ENCODE data around the gene AMN1. TPM values are rescaled to one million over a fixed set of nuclear protein-coding genes. Genes with fewer than 3 reads are reported as not detected.
"Not testable (repeated sequence)": the region's sequence is repeated elsewhere in the genome, so short reads cannot be mapped to it uniquely, and the experiment has no call there.

Gene AMN1
- total RNA-seq, 2 donors from 2014 or later, result 2.9 to 3.6 TPM

- Mint-ChIP-seq H3K4me1 (ENCODE audit: low read depth in 2 of 2) (peaks cover 45 to 50% of the 10 kb centered on the region in 2 donors), H3K27me3 (no peaks in the 10 kb centered on the region), H3K9me3 (no peaks in the 10 kb centered on the region), H3K4me3 (peak overlapping the region; percentile 74), H3K36me3 (peaks cover 8% of the 10 kb centered on the region), H3K27ac (peak overlapping the region; percentile 80 to 85)
- ATAC-seq (peak; percentile 98), DNase-seq (ENCODE audit: low spot score) (peak; percentile 91)
Measured at GRCh38 chr12:31749024-31749704, 20.3 kb upstream of the AMN1 start.

- DNase-seq (ENCODE audit: low spot score) (no peak), ATAC-seq (no peak)
- Mint-ChIP-seq H3K36me3 (peaks cover 4% of the 10 kb centered on the region), H3K27ac (peak overlapping the region; percentile 74 to 85), H3K4me3 (no peak overlapping the region), H3K4me1 (ENCODE audit: low read depth in 2 of 2) (peaks cover 39 to 48% of the 10 kb centered on the region in 2 donors), H3K9me3 (no peaks in the 10 kb centered on the region), H3K27me3 (no peaks in the 10 kb centered on the region)
Measured at GRCh38 chr12:31745242-31745641, 16.4 kb upstream of the AMN1 start.

- H3K27ac Mint-ChIP-seq, result peak overlapping the region in 1 of 2 donors; percentile 12
- H3K4me3 Mint-ChIP-seq; ATAC-seq; H3K36me3 Mint-ChIP-seq; H3K9me3 Mint-ChIP-seq; H3K27me3 Mint-ChIP-seq; DNase-seq (ENCODE audit: low spot score): not testable (repeated sequence)
- H3K4me1 Mint-ChIP-seq (ENCODE audit: low read depth in 2 of 2), result peaks cover 33 to 44% of the 10 kb centered on the region in 2 donors
Measured at GRCh38 chr12:31744363-31744762, 15.5 kb upstream of the AMN1 start.

GRCh38 chr12:31742891-31743290 is 14.1 kb upstream of the AMN1 start:
- peak overlapping the region in 1 of 2 donors; percentile 14 for H3K27ac Mint-ChIP-seq
- peaks cover 32 to 38% of the 10 kb centered on the region in 2 donors for H3K4me1 Mint-ChIP-seq (ENCODE audit: low read depth in 2 of 2)
- no peak overlapping the region for H3K4me3 Mint-ChIP-seq
- ATAC-seq, result no peak
- H3K9me3 Mint-ChIP-seq, result no peaks in the 10 kb centered on the region
- peaks cover 0 to 3% of the 10 kb centered on the region in 2 donors for H3K27me3 Mint-ChIP-seq
- DNase-seq (ENCODE audit: low spot score), result no peak
- no peaks in the 10 kb centered on the region for H3K36me3 Mint-ChIP-seq

GRCh38 chr12:31740628-31741027 is 11.8 kb upstream of the AMN1 start:
- ATAC-seq (no peak), DNase-seq (ENCODE audit: low spot score) (no peak)
- Mint-ChIP-seq H3K27ac (peak overlapping the region in 1 of 2 donors; percentile 16), H3K9me3 (no peaks in the 10 kb centered on the region), H3K4me1 (ENCODE audit: low read depth in 2 of 2) (peaks cover 21 to 34% of the 10 kb centered on the region in 2 donors), H3K4me3 (no peak overlapping the region), H3K27me3 (peaks cover 0 to 3% of the 10 kb centered on the region in 2 donors), H3K36me3 (no peaks in the 10 kb centered on the region)

- H3K27ac Mint-ChIP-seq, result no peak overlapping the region
- DNase-seq (ENCODE audit: low spot score), result no peak
- peaks cover 0 to 3% of the 10 kb centered on the region in 2 donors for H3K27me3 Mint-ChIP-seq
- peaks cover 4% of the 10 kb centered on the region for H3K36me3 Mint-ChIP-seq
- no peak overlapping the region for H3K4me3 Mint-ChIP-seq
- no peaks in the 10 kb centered on the region for H3K9me3 Mint-ChIP-seq
- peaks cover 37 to 40% of the 10 kb centered on the region in 2 donors for H3K4me1 Mint-ChIP-seq (ENCODE audit: low read depth in 2 of 2)
- no peak for ATAC-seq
Measured at GRCh38 chr12:31737763-31738162, 8.9 kb upstream of the AMN1 start.

GRCh38 chr12:31737345-31737744 is 8.5 kb upstream of the AMN1 start:
- H3K9me3 Mint-ChIP-seq, result no peaks in the 10 kb centered on the region
- ATAC-seq (no peak), DNase-seq (ENCODE audit: low spot score) (no peak)
- H3K27me3 Mint-ChIP-seq, result peaks cover 0 to 3% of the 10 kb centered on the region in 2 donors
- no peak overlapping the region for H3K4me3 Mint-ChIP-seq
- H3K27ac Mint-ChIP-seq, result peak overlapping the region in 1 of 2 donors; percentile 43
- H3K36me3 Mint-ChIP-seq, result peaks cover 4% of the 10 kb centered on the region
- peaks cover 38 to 41% of the 10 kb centered on the region in 2 donors for H3K4me1 Mint-ChIP-seq (ENCODE audit: low read depth in 2 of 2)

- H3K27me3 Mint-ChIP-seq, result peaks cover 0 to 3% of the 10 kb centered on the region in 2 donors
- peak overlapping the region in 1 of 2 donors; percentile 43 for H3K27ac Mint-ChIP-seq
- H3K4me1 Mint-ChIP-seq (ENCODE audit: low read depth in 2 of 2), result peaks cover 33 to 40% of the 10 kb centered on the region in 2 donors
- H3K9me3 Mint-ChIP-seq, result no peaks in the 10 kb centered on the region
- H3K4me3 Mint-ChIP-seq, result no peak overlapping the region
- H3K36me3 Mint-ChIP-seq, result peaks cover 4% of the 10 kb centered on the region
- no peak for DNase-seq (ENCODE audit: low spot score)
- peak; percentile 76 to 80 for ATAC-seq
Measured at GRCh38 chr12:31736472-31736871, 7.7 kb upstream of the AMN1 start.

- DNase-seq (ENCODE audit: low spot score); H3K36me3 Mint-ChIP-seq; H3K27me3 Mint-ChIP-seq; H3K9me3 Mint-ChIP-seq; ATAC-seq: not testable (repeated sequence)
- H3K4me1 Mint-ChIP-seq (ENCODE audit: low read depth in 2 of 2), result peaks cover 45 to 52% of the 10 kb centered on the region in 2 donors
- peak overlapping the region; percentile 79 to 87 for H3K27ac Mint-ChIP-seq
- H3K4me3 Mint-ChIP-seq, result peak overlapping the region; percentile 63
Measured at GRCh38 chr12:31733549-31734432, 5.0 kb upstream of the AMN1 start.

GRCh38 chr12:31732926-31733548 is 4.2 kb upstream of the AMN1 start:
- H3K9me3 Mint-ChIP-seq, result no peaks in the 10 kb centered on the region
- ATAC-seq, result no peak
- DNase-seq (ENCODE audit: low spot score), result no peak
- peaks cover 9% of the 10 kb centered on the region for H3K36me3 Mint-ChIP-seq
- H3K27ac Mint-ChIP-seq, result peak overlapping the region; percentile 79 to 87
- H3K27me3 Mint-ChIP-seq, result no peaks in the 10 kb centered on the region
- H3K4me3 Mint-ChIP-seq, result peak overlapping the region; percentile 63
- peaks cover 40 to 50% of the 10 kb centered on the region in 2 donors for H3K4me1 Mint-ChIP-seq (ENCODE audit: low read depth in 2 of 2)

- not testable (repeated sequence) for DNase-seq (ENCODE audit: low spot score); H3K27me3 Mint-ChIP-seq; H3K9me3 Mint-ChIP-seq; H3K36me3 Mint-ChIP-seq; ATAC-seq
- H3K27ac Mint-ChIP-seq, result peak overlapping the region; percentile 36 to 45
- peaks cover 51 to 52% of the 10 kb centered on the region in 2 donors for H3K4me1 Mint-ChIP-seq (ENCODE audit: low read depth in 2 of 2)
- H3K4me3 Mint-ChIP-seq, result peak overlapping the region; percentile 38
Measured at GRCh38 chr12:31731203-31731602, 2.4 kb upstream of the AMN1 start.

- H3K4me3 Mint-ChIP-seq, result peak overlapping the region; percentile 94
- peaks cover 9% of the 10 kb centered on the region for H3K36me3 Mint-ChIP-seq
- H3K27ac Mint-ChIP-seq, result peak overlapping the region; percentile 90 to 98
- no peaks in the 10 kb centered on the region for H3K9me3 Mint-ChIP-seq
- H3K27me3 Mint-ChIP-seq, result no peaks in the 10 kb centered on the region
- H3K4me1 Mint-ChIP-seq (ENCODE audit: low read depth in 2 of 2), result peaks cover 46 to 49% of the 10 kb centered on the region in 2 donors
- DNase-seq (ENCODE audit: low spot score) (no peak), ATAC-seq (no peak)
Measured at GRCh38 chr12:31729705-31730104, 884 bp upstream of the AMN1 start.

GRCh38 chr12:31728289-31728916 is 418 bp downstream of the AMN1 start:
- peaks cover 9% of the 10 kb centered on the region for H3K36me3 Mint-ChIP-seq
- peak overlapping the region; percentile 94 for H3K4me3 Mint-ChIP-seq

More at GRCh38 chr12:31728289-31728916, 418 bp downstream of the AMN1 start:
- H3K27me3 Mint-ChIP-seq, result no peaks in the 10 kb centered on the region
- H3K9me3 Mint-ChIP-seq, result no peaks in the 10 kb centered on the region
- peak overlapping the region; percentile 90 to 98 for H3K27ac Mint-ChIP-seq
- no peak for DNase-seq (ENCODE audit: low spot score)
- no peak for ATAC-seq
- peaks cover 45 to 48% of the 10 kb centered on the region in 2 donors for H3K4me1 Mint-ChIP-seq (ENCODE audit: low read depth in 2 of 2)
